Liver (tissue), 9 donors: Measurements from ENCODE around the gene SH3RF3. TPM values are rescaled to one million over a fixed set of nuclear protein-coding genes. Genes with fewer than 3 reads are reported as not detected.

ENCODE experiments used
- DNase-seq: peaks from one replicate; pipeline ENCODE4 v3.0.0-alpha.2; 2017; ENCODE audit warnings: low spot score
- H3K27ac ChIP-seq, 2 donors: one replicate each; pipeline ENCODE4 v1.7.0; 2013; ENCODE audit warnings: inconsistent platforms in 2 of 2, low read length in 2 of 2, control low read depth in 1 of 2, low read depth in 1 of 2, mild to moderate bottlenecking in 1 of 2
- H3K27me3 ChIP-seq, 4 donors: one replicate each; pipeline versions ENCODE4 v1.6.1 to v1.7.0; 2013; ENCODE audit warnings: low read length in 3 of 4, inconsistent platforms in 1 of 4, mild to moderate bottlenecking in 1 of 4, moderate library complexity in 1 of 4; ENCODE audit not compliant: control insufficient read depth in 4 of 4, insufficient read depth in 4 of 4
- H3K36me3 ChIP-seq, 4 donors: one replicate each; pipeline versions ENCODE4 v1.6.1 to v1.7.0; 2013; ENCODE audit warnings: low read length in 3 of 4, mild to moderate bottlenecking in 3 of 4, low read depth in 1 of 4, moderate library complexity in 1 of 4; ENCODE audit not compliant: control insufficient read depth in 4 of 4, insufficient read depth in 3 of 4
- H3K4me1 ChIP-seq, 4 donors: one replicate each; pipeline versions ENCODE4 v1.6.1 to v1.7.0; 2013; ENCODE audit warnings: low read length in 3 of 4, mild to moderate bottlenecking in 3 of 4, moderate library complexity in 1 of 4; ENCODE audit not compliant: control insufficient read depth in 4 of 4, insufficient read depth in 4 of 4
- H3K4me3 ChIP-seq, 3 donors: one replicate each; pipeline versions ENCODE4 v1.6.1 to v1.7.0; 2013; ENCODE audit warnings: low read length in 3 of 3, control low read depth in 1 of 3, low read depth in 1 of 3, mild to moderate bottlenecking in 1 of 3
- H3K9ac ChIP-seq, 2 donors: one replicate each; pipeline ENCODE4 v1.7.0; 2013; ENCODE audit warnings: low read length in 2 of 2, mild to moderate bottlenecking in 2 of 2, moderate library complexity in 2 of 2, control low read depth in 1 of 2, low read depth in 1 of 2
- H3K9me3 ChIP-seq, 4 donors: one replicate each; pipeline versions ENCODE4 v1.6.1 to v1.7.0; 2013; ENCODE audit warnings: low read length in 3 of 4; ENCODE audit not compliant: control insufficient read depth in 4 of 4
- ATF3 ChIP-seq: IDR thresholded peaks from 2 replicates; pipeline ENCODE4 v1.6.1; 2016; ENCODE audit warnings: antibody characterized with exemption
- CTCF ChIP-seq: fragments of 150-350 bp; IDR thresholded peaks from 2 replicates; pipeline ENCODE4 v1.5.1; 2017; ENCODE audit warnings: improper control_type of control experiment, low read depth, low read length; ENCODE audit not compliant: missing input control
- EGR1 ChIP-seq, 2 donors: IDR thresholded peaks; 2 replicates each; pipeline ENCODE4 v1.6.1; 2016 to 2018; ENCODE audit warnings: antibody characterized with exemption in 2 of 2, low read depth in 2 of 2
- FOXA1 ChIP-seq: IDR thresholded peaks from 2 replicates; pipeline ENCODE4 v1.6.1; 2016; ENCODE audit warnings: antibody characterized with exemption
- FOXA2 ChIP-seq: IDR thresholded peaks from 2 replicates; pipeline ENCODE4 v1.6.1; 2016; ENCODE audit warnings: antibody characterized with exemption
- GABPA ChIP-seq, 2 donors: IDR thresholded peaks in 1 of 2; conservative IDR thresholded peaks in 1 of 2; 2 replicates each; pipeline ENCODE4 v1.6.1; 2016; ENCODE audit warnings: antibody characterized with exemption in 2 of 2, mild to moderate bottlenecking in 1 of 2, moderate library complexity in 1 of 2
- HNF4A ChIP-seq, 2 donors: conservative IDR thresholded peaks; 2 replicates each; pipeline ENCODE4 v1.6.1; 2016; ENCODE audit warnings: antibody characterized with exemption in 2 of 2, mild to moderate bottlenecking in 2 of 2
- HNF4G ChIP-seq: IDR thresholded peaks from 2 replicates; pipeline ENCODE4 v1.6.1; 2016; ENCODE audit warnings: antibody characterized with exemption
- MAX ChIP-seq: IDR thresholded peaks from 2 replicates; pipeline ENCODE4 v1.6.1; 2016; ENCODE audit warnings: antibody characterized with exemption
- NR2F2 ChIP-seq: IDR thresholded peaks from 2 replicates; pipeline ENCODE4 v1.6.1; 2016; ENCODE audit warnings: antibody characterized with exemption
- RAD21 ChIP-seq, 2 donors: IDR thresholded peaks; 2 replicates each; pipeline ENCODE4 v1.6.1; 2016; ENCODE audit warnings: antibody characterized with exemption in 2 of 2, mild to moderate bottlenecking in 2 of 2
- REST ChIP-seq: IDR thresholded peaks from 2 replicates; pipeline ENCODE4 v1.6.1; 2016; ENCODE audit warnings: antibody characterized with exemption, mild to moderate bottlenecking
- RXRA ChIP-seq, 2 donors: IDR thresholded peaks; 2 replicates each; pipeline ENCODE4 v1.6.1; 2017 to 2018; ENCODE audit warnings: antibody characterized with exemption in 2 of 2, mild to moderate bottlenecking in 1 of 2
- SP1 ChIP-seq: IDR thresholded peaks from 2 replicates; pipeline ENCODE4 v1.6.1; 2018; ENCODE audit warnings: antibody characterized with exemption, mild to moderate bottlenecking
- TAF1 ChIP-seq: conservative IDR thresholded peaks from 2 replicates; pipeline ENCODE4 v1.6.1; 2016; ENCODE audit warnings: antibody characterized with exemption, mild to moderate bottlenecking
- YY1 ChIP-seq: IDR thresholded peaks from 2 replicates; pipeline ENCODE4 v1.6.1; 2016; ENCODE audit warnings: antibody characterized with exemption, mild to moderate bottlenecking
- ZBTB33 ChIP-seq: IDR thresholded peaks from 2 replicates; pipeline ENCODE4 v1.6.1; 2016; ENCODE audit warnings: antibody characterized with exemption
- WGBS: extraction: QIAGEN DNeasy Blood & Tissue Kit; methylation state at CpG from one replicate; pipeline ENCODE4 v1.1.7; 2013; 5-methylcytosine and 5-hydroxymethylcytosine counted together
- polyA plus RNA-seq, 2 donors: library from polyadenylated mRNA; stranded (reverse) in 1 of 2; unstranded in 1 of 2; fragments of 200-250 nt in 1 of 2; fragments of >200 nt in 1 of 2; fragmentation: Nextera tagmentation in 1 of 2; extraction: Ambion mirVana in 1 of 2; gene quantifications; one replicate each; pipeline versions ENCODE4 v1.2.1 to v1.2.3, GENCODE V29; 2013 to 2015
- total RNA-seq, 2 donors: library from RNA; depleted of rRNA; stranded (reverse); fragments of >200 nt; gene quantifications; one replicate each; pipeline ENCODE4 v1.2.3, GENCODE V29; 2014
- donor health status: healthy.
- donor health status: healthy.
- donor health status: healthy.
- donor health status: healthy.
- donor health status: healthy.

Gene SH3RF3
- total and polyA plus RNA-seq, 4 donors = 0.11 to 1.0 (median 0.54) TPM

GRCh38 chr2:109522063-109522374 is 393.0 kb downstream of the SH3RF3 start:
- Histone ChIP-seq H3K4me1 (peaks cover 0 to 5% (median 1%) of the 10 kb centered on the region in 4 donors), H3K4me3 (no peak overlapping the region), H3K36me3 (no peaks in the 10 kb centered on the region), H3K27me3 (no peaks in the 10 kb centered on the region), H3K9me3 (no peaks in the 10 kb centered on the region), H3K9ac (no peak overlapping the region), H3K27ac (no peak overlapping the region)
- no peak for TF ChIP-seq MAX
- TF ChIP-seq FOXA2 = no peak
- no peak for TF ChIP-seq NR2F2
- TF ChIP-seq ATF3 = no peak
- no peak for TF ChIP-seq GABPA (IDR thresholded peaks at IDR 0.05 in 1 of 2, conservative IDR thresholded peaks at IDR 0.05 in 1 of 2)
- TF ChIP-seq REST = no peak
- peak; percentile 72 to 85 for TF ChIP-seq HNF4A (conservative IDR thresholded peaks at IDR 0.05)
- TF ChIP-seq FOXA1 = no peak
- 66% methylated on average over 7 of the region's 7 CpGs for WGBS
- no peak for DNase-seq

GRCh38 chr2:109523121-109523520 is 394.1 kb downstream of the SH3RF3 start:
- 79% methylated on average over 6 of the region's 6 CpGs for WGBS
- TF ChIP-seq YY1 = no peak
- TF ChIP-seq REST = no peak
- TF ChIP-seq RAD21 (IDR thresholded peaks at IDR 0.05) = no peak
- no peak for TF ChIP-seq EGR1 (IDR thresholded peaks at IDR 0.05; ENCODE audit: low read depth in 2 of 2)
- TF ChIP-seq ZBTB33 = no peak
- no peak for TF ChIP-seq CTCF
- TF ChIP-seq MAX = no peak
- TF ChIP-seq GABPA (IDR thresholded peaks at IDR 0.05 in 1 of 2, conservative IDR thresholded peaks at IDR 0.05 in 1 of 2) = no peak
- no peak for TF ChIP-seq TAF1
- TF ChIP-seq ATF3 = no peak
- no peak for TF ChIP-seq HNF4G
- TF ChIP-seq NR2F2 = no peak
- no peak for TF ChIP-seq SP1
- TF ChIP-seq HNF4A (conservative IDR thresholded peaks at IDR 0.05) = no peak
- TF ChIP-seq RXRA (IDR thresholded peaks at IDR 0.05) = no peak
- TF ChIP-seq FOXA1 = no peak
- no peak overlapping the region for H3K27ac ChIP-seq
- peaks cover 0 to 5% (median 1%) of the 10 kb centered on the region in 4 donors for H3K4me1 ChIP-seq
- H3K9me3 ChIP-seq = no peaks in the 10 kb centered on the region
- no peaks in the 10 kb centered on the region for H3K27me3 ChIP-seq
- H3K36me3 ChIP-seq = no peaks in the 10 kb centered on the region
- no peak for DNase-seq
- no peak overlapping the region for H3K4me3 ChIP-seq
- no peak overlapping the region for H3K9ac ChIP-seq
